ENCODE results near the gene ROR2. TPM values are rescaled to one million over a fixed set of nuclear protein-coding genes. Genes with fewer than 3 reads are reported as not detected.

The ROR2 gene
- total and polyA plus RNA-seq, 2 experiments from 2014 or later = 8.1 to 18.8 TPM

- Histone ChIP-seq H3K27me3 (ENCODE audit: insufficient read depth) (no peaks in the 10 kb centered on the region), H3K9me2 (ENCODE audit: insufficient read depth) (no peaks in the 10 kb centered on the region), H3K4me2 (peak overlapping the region; percentile 68), H3K4me3 (peak overlapping the region; percentile 20; the same call in 1 of the 2 replicates), H3K36me3 (ENCODE audit: insufficient read depth) (no peaks in the 10 kb centered on the region), H2AFZ (no peak overlapping the region), H3K27ac (ENCODE audit: low read depth) (no peak overlapping the region), H3K79me2 (replicated peaks; ENCODE audit: insufficient read depth) (no peaks in the 10 kb centered on the region), H3F3A (replicated peaks; ENCODE audit: low read depth) (no peaks in the 10 kb centered on the region), H3K4me1 (ENCODE audit: insufficient read depth) (peaks cover 9% of the 10 kb centered on the region), H4K20me1 (replicated peaks; ENCODE audit: insufficient read depth) (no peaks in the 10 kb centered on the region)
- DNase-seq (ENCODE audit: low spot score) (peak; percentile 79), ATAC-seq (peak; percentile 73)
- peaks cover 7% of the 10 kb centered on the region for H3K27me3 Mint-ChIP-seq (ENCODE audit: insufficient read depth, low read depth, poor library complexity)
- H3K36me3 Mint-ChIP-seq (ENCODE audit: low read depth) = 0 out of 3 replicates have a peak, but pooled peaks cover 8% of the 10 kb centered on the region
- no peak overlapping the region for H3K4me3 Mint-ChIP-seq
- H3K4me1 Mint-ChIP-seq = peaks cover 14% of the 10 kb centered on the region
- H3K9me3 Mint-ChIP-seq = peaks cover 8% of the 10 kb centered on the region; the same call in 1 of the 3 replicates
- TF ChIP-seq ZNF462 (CRISPR knock-in tag; IDR thresholded peaks at IDR 0.05) (no peak), EZH2 (IDR thresholded peaks at IDR 0.05; ENCODE audit: low read depth, unreplicated experiment) (no peak), ZNF331 (CRISPR knock-in tag; IDR thresholded peaks at IDR 0.05; ENCODE audit: low read depth) (no peak), STAT1 (IDR thresholded peaks at IDR 0.05; ENCODE audit: unreplicated experiment) (no peak), CTCF (conservative IDR thresholded peaks at IDR 0.05; ENCODE audit: low read depth in 2 of 2) (no peak), EZH2phosphoT487 (IDR thresholded peaks at IDR 0.05; ENCODE audit: unreplicated experiment) (no peak), POLR2AphosphoS5 (IDR thresholded peaks at IDR 0.05; ENCODE audit: low read depth) (no peak), CREB1 (CRISPR knock-in tag; IDR thresholded peaks at IDR 0.05; ENCODE audit: low read depth) (no peak), ZNF114 (CRISPR knock-in tag; IDR thresholded peaks at IDR 0.05) (no peak)
- TF ChIP-seq, protein P1, sequence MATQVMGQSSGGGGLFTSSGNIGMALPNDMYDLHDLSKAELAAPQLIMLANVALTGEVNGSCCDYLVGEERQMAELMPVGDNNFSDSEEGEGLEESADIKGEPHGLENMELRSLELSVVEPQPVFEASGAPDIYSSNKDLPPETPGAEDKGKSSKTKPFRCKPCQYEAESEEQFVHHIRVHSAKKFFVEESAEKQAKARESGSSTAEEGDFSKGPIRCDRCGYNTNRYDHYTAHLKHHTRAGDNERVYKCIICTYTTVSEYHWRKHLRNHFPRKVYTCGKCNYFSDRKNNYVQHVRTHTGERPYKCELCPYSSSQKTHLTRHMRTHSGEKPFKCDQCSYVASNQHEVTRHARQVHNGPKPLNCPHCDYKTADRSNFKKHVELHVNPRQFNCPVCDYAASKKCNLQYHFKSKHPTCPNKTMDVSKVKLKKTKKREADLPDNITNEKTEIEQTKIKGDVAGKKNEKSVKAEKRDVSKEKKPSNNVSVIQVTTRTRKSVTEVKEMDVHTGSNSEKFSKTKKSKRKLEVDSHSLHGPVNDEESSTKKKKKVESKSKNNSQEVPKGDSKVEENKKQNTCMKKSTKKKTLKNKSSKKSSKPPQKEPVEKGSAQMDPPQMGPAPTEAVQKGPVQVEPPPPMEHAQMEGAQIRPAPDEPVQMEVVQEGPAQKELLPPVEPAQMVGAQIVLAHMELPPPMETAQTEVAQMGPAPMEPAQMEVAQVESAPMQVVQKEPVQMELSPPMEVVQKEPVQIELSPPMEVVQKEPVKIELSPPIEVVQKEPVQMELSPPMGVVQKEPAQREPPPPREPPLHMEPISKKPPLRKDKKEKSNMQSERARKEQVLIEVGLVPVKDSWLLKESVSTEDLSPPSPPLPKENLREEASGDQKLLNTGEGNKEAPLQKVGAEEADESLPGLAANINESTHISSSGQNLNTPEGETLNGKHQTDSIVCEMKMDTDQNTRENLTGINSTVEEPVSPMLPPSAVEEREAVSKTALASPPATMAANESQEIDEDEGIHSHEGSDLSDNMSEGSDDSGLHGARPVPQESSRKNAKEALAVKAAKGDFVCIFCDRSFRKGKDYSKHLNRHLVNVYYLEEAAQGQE (IDR thresholded peaks at IDR 0.05; ENCODE audit: unreplicated experiment) = no peak
- TF ChIP-seq, protein P2, sequence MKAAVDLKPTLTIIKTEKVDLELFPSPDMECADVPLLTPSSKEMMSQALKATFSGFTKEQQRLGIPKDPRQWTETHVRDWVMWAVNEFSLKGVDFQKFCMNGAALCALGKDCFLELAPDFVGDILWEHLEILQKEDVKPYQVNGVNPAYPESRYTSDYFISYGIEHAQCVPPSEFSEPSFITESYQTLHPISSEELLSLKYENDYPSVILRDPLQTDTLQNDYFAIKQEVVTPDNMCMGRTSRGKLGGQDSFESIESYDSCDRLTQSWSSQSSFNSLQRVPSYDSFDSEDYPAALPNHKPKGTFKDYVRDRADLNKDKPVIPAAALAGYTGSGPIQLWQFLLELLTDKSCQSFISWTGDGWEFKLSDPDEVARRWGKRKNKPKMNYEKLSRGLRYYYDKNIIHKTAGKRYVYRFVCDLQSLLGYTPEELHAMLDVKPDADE (IDR thresholded peaks at IDR 0.05) = no peak
- H3K27ac Mint-ChIP-seq = no peak overlapping the region
Measured at GRCh38 chr9:91817493-91818224, 132.4 kb downstream of the ROR2 start.

Data from GM23338 (cell line).